ENCODE results near the gene PRXL2B.
"Not testable (repeated sequence)": the region's sequence is repeated elsewhere in the genome, so short reads cannot be mapped to it uniquely, and the experiment has no call there.

The PRXL2B gene

GRCh38 chr1:2551544-2551943, 35.0 kb upstream of the PRXL2B start:
- not testable (repeated sequence) for DNase-seq

DNA sequence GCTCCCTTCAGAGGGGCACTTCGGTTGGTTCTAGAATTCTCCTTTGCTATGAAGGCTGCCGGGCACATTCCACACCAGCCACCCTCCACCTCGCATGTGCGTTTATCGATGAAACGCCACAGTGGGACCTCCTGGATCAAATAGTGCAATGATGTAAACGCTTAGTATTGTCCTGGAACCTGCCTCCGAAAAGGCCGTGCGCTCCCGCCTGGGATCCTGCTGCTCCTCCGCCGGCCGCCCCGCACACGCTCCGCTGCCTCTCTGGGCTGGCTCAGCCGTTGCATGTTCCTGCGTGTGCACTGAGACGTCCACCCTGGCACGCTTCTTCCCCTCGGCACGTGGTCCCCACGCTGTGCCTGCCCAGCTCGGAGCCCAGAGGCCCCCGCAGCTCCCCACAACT, 34.4 kb upstream of the PRXL2B start:
- DNase-seq = no peak

DNA sequence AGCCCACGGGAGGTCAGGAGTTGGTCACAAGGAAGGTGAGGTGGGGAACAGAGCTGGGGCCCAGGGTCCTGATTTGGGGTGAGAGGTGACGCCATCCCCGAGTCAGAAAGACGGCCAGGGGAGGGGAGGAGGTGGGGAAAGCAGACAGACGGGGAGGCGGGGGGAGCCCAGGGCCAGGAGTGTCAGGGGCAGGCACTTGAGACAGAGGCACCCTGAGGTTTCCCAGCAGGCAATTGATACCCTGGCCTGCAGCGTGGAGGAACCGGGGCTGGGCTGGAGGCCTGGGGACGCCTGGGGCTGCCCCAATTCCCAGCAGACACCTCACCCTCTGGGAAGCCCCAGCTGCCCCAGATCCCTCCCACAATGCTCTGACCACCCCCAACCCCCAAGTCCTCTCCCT, 33.5 kb upstream of the PRXL2B start:
- not testable (repeated sequence) for DNase-seq

DNA sequence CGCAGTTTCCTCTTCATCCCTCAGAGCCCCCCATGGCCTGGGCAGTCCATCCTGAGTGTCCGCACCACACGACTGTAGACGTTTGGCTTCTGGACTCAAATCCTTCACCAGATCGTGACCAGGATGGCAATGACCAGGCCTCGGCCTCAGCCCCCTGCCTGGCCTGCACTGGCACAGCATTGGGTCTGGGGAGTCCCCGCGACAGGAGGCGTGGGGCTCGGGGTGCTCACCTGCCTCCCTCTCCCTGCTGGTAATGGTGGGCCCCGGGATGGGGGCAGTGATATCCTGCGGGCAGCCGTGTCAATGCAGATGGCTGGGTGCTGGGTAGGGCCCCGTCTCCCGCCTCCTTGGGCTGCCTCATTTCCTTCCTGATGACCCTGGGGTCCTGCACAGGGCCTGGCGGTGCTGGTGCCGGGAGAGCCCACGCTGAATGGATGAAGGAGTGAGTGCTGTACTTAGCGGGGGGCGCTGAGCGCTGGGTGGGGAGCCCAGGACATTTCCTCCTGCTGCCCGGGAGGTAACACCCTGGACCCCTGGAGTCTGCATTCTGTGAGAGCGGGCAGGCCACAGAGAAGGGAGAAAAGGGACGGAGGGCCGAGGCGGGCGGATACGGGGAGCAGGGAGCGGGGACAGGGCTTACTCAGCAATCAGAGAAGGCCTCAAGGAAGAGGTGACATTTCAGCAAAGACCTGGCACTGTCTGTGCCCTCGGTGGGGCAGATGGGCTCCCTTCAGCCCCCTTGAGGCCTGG, 32.5 kb upstream of the PRXL2B start:
- no peak for DNase-seq

GRCh38 chr1:2554621-2555387, 31.8 kb upstream of the PRXL2B start:
- no peak for DNase-seq

DNA sequence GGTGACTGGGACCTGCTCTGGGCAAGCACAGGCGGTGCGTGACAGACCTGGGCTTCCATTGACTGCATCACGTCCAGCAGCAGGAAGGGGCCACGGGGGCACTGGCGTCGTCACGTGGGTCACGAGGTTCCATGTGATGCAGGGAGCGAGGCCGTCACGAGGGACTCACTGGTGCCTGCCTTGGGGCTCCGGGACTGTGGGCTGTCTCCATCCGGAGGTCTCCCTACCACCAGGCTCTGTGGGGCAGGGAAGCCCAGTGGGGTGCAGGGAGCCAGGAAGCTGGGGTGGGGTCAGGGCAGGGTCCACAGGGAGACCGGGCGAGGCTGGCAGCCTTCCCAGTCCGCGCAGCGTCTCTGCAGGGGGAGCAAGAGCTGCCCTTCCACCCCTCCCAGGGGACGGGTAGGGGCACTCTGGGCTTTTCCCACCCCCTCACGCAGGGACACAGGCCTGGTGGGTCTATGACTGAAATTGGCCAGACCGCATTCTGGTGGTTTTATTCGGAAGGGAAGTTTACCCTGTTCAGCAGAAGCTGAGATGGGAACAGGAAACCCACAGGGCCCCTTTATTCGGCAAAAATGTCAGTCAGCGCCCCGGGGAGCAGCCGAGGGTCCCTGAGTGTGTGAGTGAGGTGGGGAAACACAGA, 30.8 kb upstream of the PRXL2B start:
- DNase-seq = no peak

GRCh38 chr1:2556277-2556677, 30.3 kb upstream of the PRXL2B start, which contains the start of gene TNFRSF14:
Gene TNFRSF14 (plus strand): TSS chr1:2556371. CDS start chr1:2556665, 294 bp downstream.
- DNase-seq = no peak

DNA sequence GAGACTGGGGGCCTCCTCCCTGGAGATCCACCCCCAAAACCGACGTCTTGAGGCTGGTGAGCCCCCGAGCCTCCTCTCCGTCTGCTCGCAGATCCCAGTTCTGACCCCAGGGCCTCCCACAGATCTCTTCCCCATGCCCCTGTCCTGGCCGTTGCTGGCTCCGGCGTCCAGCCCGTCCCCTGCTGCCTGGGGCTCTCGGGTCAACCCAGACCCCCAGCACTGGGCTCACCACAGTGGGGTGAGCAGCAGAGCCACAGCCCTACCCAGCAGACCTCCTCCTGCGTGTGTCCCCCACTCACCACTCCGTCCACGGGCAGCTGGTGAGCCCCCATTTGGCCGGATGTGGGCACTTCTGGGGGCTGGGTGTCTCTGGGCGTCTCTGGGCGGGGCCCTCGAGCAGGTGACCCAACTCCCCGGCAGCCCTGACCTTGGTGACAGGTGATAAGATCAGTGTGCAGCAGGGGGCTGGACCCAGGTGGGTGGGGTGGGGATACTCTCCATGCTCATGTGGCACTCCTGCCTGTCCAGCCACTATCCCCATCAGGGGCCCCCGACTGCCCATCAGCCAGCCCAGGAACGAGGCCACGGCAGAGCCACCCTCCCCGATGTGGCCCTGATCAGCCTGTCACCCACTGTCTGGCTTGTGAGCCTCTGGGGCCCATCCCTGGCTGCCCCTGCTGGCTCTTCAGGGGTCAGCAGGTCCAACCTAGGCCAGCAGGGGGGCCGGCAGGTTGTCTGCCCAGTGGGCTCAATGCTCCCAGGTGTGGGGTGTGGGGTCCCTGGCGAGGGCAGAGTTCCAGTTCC, 29.7 kb upstream of the PRXL2B start:
- DNase-seq = no peak

DNA sequence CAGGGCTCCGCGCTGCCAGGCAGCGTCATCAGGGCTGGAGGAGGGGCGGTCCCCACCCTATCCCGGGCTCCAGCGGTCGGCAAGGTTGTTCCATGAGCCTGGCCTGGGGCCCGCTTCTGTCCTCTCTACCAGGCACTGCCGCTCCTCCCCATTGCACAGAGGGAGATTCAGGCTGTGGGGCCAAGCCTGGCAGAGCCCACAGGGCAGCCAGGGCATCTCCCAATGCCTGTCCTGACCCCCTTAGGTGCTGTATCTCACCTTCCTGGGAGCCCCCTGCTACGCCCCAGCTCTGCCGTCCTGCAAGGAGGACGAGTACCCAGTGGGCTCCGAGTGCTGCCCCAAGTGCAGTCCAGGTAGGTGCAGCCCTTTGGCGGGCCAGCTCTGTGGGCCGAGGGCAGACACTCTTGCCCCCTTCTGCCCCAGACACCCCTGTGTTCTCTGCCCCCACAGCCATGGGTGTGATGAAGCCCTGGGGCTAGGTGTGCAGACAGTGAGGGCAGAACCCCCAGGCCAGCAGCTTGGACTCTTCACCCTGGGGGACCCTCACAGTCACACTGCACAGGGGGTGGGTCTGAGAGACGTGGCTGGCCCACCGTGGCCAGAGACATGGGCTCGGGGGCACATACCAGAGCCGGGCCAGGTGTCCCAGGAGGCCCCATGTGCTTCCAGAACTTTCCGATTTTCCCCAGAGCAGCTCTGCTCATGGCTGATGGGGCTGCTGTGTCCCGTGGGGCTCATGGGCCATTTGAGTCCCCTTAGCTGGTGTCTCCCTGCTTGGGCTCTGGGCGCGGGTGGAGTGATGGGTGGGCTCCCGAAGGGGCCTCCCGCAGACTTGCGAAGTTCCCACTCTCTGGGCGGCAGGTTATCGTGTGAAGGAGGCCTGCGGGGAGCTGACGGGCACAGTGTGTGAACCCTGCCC, 28.8 kb upstream of the PRXL2B start:
- no peak for DNase-seq

DNA sequence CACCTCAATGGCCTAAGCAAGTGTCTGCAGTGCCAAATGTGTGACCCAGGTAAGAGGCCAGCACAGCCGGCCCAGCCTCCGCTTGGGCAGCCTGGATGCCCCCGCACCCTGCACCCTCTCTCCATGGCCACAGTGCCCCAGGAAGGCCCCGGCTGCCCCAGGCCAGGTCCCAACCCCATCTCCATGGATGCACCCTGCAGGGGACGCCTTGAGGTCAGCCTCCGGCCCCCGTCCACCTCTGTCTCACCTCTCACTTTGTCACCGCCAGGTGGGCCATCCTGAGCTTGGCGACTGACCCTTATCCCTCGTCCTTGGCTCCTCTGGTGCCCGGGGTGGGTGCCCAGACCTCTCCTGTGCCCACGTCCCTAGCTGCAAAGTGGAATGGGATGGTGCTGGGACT, 28.2 kb upstream of the PRXL2B start:
- DNase-seq = no peak

GRCh38 chr1:2558861-2559260, 27.7 kb upstream of the PRXL2B start:
- DNase-seq = no peak

DNA sequence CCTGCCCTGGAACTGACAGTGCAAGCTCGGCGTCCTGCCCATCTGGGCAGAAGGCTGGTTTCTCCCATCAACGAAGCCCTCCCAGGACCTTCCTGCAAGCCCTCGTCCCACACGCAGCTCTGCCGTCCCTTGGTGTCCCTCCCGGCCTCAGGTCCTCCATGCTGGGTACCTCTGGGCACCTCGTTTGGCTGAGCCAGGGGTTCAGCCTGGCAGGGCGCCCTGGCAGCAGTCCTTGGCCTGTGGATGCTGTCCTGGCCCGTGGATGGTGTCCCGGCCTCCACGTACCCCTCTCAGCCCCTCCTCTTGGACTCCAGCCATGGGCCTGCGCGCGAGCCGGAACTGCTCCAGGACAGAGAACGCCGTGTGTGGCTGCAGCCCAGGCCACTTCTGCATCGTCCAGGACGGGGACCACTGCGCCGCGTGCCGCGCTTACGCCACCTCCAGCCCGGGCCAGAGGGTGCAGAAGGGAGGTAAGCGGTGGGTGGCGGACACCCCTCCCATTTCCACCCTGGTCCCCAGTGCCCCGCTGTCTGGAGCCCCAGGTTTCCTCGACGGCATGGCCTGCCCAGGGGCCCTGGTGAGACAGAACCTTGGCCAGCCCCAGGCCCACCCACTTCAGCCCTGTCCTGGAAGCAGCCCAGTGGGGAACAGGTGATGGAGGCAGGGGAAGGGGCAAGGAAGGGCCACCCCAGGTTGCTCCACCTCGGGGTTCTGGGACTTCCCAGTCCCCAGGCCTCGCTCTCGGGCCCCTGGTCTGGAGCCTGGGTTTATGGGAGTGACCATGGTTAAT, 26.9 kb upstream of the PRXL2B start:
- no peak for DNase-seq

GRCh38 chr1:2560299-2561073, 26.1 kb upstream of the PRXL2B start:
- DNase-seq = no peak

DNA sequence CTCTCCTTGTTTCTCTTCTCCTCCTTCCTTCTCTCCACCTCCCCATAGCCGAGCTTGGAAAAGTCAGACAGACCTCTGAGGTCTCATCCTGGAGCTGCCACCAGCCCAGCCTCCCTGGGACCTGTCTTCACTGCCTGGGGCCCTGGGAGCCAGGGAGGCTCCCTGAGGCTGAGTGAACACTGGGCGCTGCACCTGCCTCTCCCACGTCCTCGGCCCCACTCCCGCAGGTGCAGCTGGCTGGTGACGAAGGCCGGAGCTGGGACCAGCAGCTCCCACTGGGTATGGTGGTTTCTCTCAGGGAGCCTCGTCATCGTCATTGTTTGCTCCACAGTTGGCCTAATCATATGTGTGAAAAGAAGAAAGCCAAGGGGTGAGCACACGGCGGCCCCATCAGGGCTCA, 25.1 kb upstream of the PRXL2B start:
- no peak for DNase-seq

- DNase-seq = no peak
Measured at GRCh38 chr1:2561898-2562895, 24.4 kb upstream of the PRXL2B start.

- DNase-seq = no peak
Measured at GRCh38 chr1:2563205-2563604, 23.4 kb upstream of the PRXL2B start.

- no peak for DNase-seq
Measured at GRCh38 chr1:2564006-2564814, 22.4 kb upstream of the PRXL2B start.

- no peak for DNase-seq
Measured at GRCh38 chr1:2564815-2565374, 21.7 kb upstream of the PRXL2B start.

Measured in NCI-H524 treated with DMSO at 0.1 percent for 48 hours (cell line).